ENCODE data around the gene TPD52L1. TPM values are rescaled to one million over a fixed set of nuclear protein-coding genes. Genes with fewer than 3 reads are reported as not detected.
A peak's percentile ranks its signal among the peaks of the same experiment; 100 is the strongest.

The TPD52L1 gene
- total RNA-seq, 1 donor from 2014 or later = 200 TPM

DNA sequence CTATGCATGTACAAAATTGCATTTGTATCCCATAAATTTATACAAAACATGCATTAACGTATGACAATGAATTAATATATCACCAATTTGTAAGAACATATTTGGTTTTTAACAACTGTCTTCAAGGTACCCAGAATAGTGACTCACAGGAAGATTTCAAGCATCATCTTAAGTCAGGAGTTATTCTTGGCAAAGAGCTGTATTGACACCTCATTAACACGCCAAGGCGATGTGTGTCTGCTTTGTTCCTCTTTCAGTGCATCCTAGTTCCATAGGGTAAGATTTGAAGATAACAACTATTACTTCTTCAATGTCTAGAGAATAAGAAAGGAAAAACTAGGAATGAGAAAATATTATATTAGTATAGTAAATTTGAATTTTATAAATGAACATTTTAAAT, 35.8 kb upstream of the TPD52L1 start:
- no peak overlapping the region for H3K27ac Mint-ChIP-seq
- TF ChIP-seq, protein P1, sequence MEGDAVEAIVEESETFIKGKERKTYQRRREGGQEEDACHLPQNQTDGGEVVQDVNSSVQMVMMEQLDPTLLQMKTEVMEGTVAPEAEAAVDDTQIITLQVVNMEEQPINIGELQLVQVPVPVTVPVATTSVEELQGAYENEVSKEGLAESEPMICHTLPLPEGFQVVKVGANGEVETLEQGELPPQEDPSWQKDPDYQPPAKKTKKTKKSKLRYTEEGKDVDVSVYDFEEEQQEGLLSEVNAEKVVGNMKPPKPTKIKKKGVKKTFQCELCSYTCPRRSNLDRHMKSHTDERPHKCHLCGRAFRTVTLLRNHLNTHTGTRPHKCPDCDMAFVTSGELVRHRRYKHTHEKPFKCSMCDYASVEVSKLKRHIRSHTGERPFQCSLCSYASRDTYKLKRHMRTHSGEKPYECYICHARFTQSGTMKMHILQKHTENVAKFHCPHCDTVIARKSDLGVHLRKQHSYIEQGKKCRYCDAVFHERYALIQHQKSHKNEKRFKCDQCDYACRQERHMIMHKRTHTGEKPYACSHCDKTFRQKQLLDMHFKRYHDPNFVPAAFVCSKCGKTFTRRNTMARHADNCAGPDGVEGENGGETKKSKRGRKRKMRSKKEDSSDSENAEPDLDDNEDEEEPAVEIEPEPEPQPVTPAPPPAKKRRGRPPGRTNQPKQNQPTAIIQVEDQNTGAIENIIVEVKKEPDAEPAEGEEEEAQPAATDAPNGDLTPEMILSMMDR (IDR thresholded peaks at IDR 0.05; ENCODE audit: unreplicated experiment) = no peak
- no peaks in the 10 kb centered on the region for H3K9me3 Mint-ChIP-seq
- H3K4me3 Mint-ChIP-seq = no peak overlapping the region
- H3K4me1 Mint-ChIP-seq = peaks cover 37% of the 10 kb centered on the region
- no peaks in the 10 kb centered on the region for H3K36me3 Mint-ChIP-seq
- no peak for DNase-seq (ENCODE audit: low spot score in 2 of 2, unreplicated experiment in 2 of 2)
- H3K27me3 Mint-ChIP-seq (ENCODE audit: low read depth) = no peaks in the 10 kb centered on the region

DNA sequence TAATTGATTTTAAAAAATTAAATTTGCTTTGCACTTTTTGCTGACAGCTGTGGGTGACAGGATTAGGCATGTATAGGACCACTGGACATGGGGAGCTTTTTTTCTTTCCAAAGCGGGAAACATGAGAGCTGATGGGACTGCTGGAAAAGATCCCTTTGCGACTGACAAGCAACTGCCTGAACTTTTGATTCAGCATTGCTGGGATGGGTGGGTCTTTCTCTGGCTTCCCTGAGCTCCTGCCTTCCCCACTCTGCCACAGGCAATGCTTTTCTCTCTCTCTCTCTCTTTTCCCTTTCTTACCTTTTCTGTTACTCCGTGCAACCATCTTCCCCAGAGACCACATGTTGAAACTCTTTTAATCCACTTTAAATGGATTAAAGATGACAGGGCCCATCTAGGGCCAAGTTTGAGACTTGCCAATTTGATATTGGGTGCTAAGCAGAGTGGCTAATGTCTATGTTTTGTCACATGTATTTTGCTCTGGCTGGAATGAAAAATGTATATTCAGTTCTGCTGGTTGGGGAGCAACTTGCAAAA, 33.5 kb upstream of the TPD52L1 start:
- Mint-ChIP-seq H3K27ac (peak overlapping the region; percentile 6), H3K4me3 (no peak overlapping the region), H3K36me3 (no peaks in the 10 kb centered on the region), H3K4me1 (peaks cover 36% of the 10 kb centered on the region), H3K9me3 (peaks cover 7% of the 10 kb centered on the region), H3K27me3 (ENCODE audit: low read depth) (no peaks in the 10 kb centered on the region)
- TF ChIP-seq, protein P1 (IDR thresholded peaks at IDR 0.05; ENCODE audit: unreplicated experiment) = no peak
- no peak for DNase-seq (ENCODE audit: low spot score in 2 of 2, unreplicated experiment in 2 of 2)

DNA sequence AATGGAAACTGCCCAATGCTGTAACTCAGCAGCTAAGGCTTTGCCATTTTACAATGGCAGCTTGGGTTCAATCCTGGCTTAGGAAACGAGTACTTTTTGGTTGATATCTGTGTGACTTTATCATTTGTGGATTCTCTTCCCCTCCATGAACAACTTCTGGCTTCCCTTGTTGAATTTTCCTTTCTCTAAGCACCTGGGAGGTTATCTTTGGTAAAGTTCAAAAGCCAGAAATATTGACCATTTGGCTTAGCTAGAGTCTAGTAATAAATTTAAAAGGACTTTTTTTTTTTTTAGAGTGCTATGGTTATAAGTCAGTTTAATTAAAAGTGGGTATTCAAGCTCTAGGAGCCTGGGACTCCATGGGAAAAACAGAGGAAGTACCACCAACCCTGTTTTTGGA, 31.7 kb upstream of the TPD52L1 start:
- H3K27ac Mint-ChIP-seq = no peak overlapping the region
- H3K4me3 Mint-ChIP-seq = no peak overlapping the region
- H3K4me1 Mint-ChIP-seq = peaks cover 29% of the 10 kb centered on the region
- TF ChIP-seq, protein P1 (IDR thresholded peaks at IDR 0.05; ENCODE audit: unreplicated experiment) = no peak
- peaks cover 14% of the 10 kb centered on the region for H3K9me3 Mint-ChIP-seq
- peaks cover 6% of the 10 kb centered on the region for H3K36me3 Mint-ChIP-seq
- H3K27me3 Mint-ChIP-seq (ENCODE audit: low read depth) = no peaks in the 10 kb centered on the region
- no peak for DNase-seq (ENCODE audit: low spot score in 2 of 2, unreplicated experiment in 2 of 2)

DNA sequence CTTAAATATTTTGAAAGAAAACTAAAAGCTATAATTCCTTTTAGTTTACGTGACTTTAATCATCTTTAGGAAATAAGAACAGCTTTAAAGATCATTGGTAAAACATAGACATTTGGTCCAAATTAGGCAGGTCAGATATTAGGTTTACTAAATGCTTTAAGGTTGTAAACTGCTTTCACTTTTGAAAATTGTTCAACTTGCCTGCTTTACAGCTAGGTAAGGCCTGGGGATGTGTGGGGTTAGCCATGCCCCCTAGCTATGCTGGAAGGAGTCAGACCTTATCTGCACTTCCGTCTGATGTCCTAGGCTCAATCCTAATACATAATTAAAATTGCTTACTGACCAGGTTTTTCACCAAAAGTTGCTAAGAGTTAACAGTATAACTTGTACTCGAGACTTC, 30.5 kb upstream of the TPD52L1 start:
- H3K4me1 Mint-ChIP-seq = peaks cover 29% of the 10 kb centered on the region
- no peaks in the 10 kb centered on the region for H3K27me3 Mint-ChIP-seq (ENCODE audit: low read depth)
- peaks cover 11% of the 10 kb centered on the region for H3K36me3 Mint-ChIP-seq
- TF ChIP-seq, protein P1 (IDR thresholded peaks at IDR 0.05; ENCODE audit: unreplicated experiment) = no peak
- H3K27ac Mint-ChIP-seq = peak overlapping the region; percentile 10
- H3K9me3 Mint-ChIP-seq = peaks cover 22% of the 10 kb centered on the region
- no peak overlapping the region for H3K4me3 Mint-ChIP-seq
- no peak for DNase-seq (ENCODE audit: low spot score in 2 of 2, unreplicated experiment in 2 of 2)

DNA sequence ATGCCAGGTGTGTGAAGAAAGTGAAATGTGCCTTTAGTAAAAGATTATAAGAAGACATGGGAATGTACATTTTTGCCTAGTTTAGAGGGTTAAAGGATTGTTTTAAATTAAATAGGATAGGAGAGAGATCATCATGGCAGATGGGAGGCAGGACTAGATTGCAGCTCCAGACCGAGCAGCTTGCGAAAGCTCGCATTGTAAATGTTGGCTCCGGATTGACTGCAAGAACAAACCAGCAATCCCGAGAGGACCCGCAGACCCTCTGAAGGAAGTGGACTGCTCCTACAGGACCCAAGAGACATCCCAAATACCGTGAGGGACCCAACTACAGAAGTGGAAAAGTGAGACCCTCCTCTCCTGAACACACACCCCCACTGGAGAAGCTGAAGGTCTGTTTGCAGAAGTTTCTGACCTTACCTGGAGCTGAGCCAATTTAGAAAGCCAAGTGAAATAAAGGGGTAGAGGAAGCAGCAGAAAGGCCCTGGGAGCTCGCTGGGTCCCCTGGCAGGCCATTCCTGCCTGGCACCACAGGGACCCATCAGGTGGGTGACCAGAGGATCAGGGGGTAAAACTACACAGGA, 30.0 kb upstream of the TPD52L1 start:
- Mint-ChIP-seq H3K27me3 (ENCODE audit: low read depth) (no peaks in the 10 kb centered on the region), H3K27ac (no peak overlapping the region), H3K4me1 (peaks cover 29% of the 10 kb centered on the region), H3K4me3 (no peak overlapping the region), H3K9me3 (peaks cover 22% of the 10 kb centered on the region), H3K36me3 (peaks cover 11% of the 10 kb centered on the region)
- TF ChIP-seq, protein P1 (IDR thresholded peaks at IDR 0.05; ENCODE audit: unreplicated experiment) = no peak
- no peak for DNase-seq (ENCODE audit: low spot score in 2 of 2, unreplicated experiment in 2 of 2)

Data from mesothelial cell of epicardium (in vitro differentiated cells).